Mononuclear cell (primary cell): ENCODE results near the gene RYR2. TPM values are rescaled to one million over a fixed set of nuclear protein-coding genes. Genes with fewer than 3 reads are reported as not detected.

Experiments
- H3K27me3 ChIP-seq: 2 replicates; pipeline ENCODE4 v1.6.0; 2011; ENCODE audit warnings: low read length, control low read depth; ENCODE audit not compliant: insufficient read depth
- H3K4me1 ChIP-seq: 2 replicates; pipeline ENCODE4 v1.5.1; 2011; ENCODE audit warnings: mild to moderate bottlenecking, low read length, control low read depth; ENCODE audit not compliant: insufficient read depth
- H3K4me3 ChIP-seq: 2 replicates; pipeline ENCODE4 v1.5.1; 2011; ENCODE audit warnings: mild to moderate bottlenecking, low read length, moderate library complexity
- H3K9me3 ChIP-seq: 2 replicates; pipeline ENCODE4 v1.5.1; 2011; ENCODE audit warnings: low read depth, mild to moderate bottlenecking, control low read depth, low read length
- total RNA-seq: library from RNA; depleted of rRNA; stranded (reverse); fragments of >200 nt; gene quantifications from one replicate; pipeline ENCODE4 v1.2.3, GENCODE V29; 2012

Gene RYR2
- total RNA-seq, 1 donor, result 0.21 TPM

GRCh38 chr1:237211031-237211430 is 169.0 kb downstream of the RYR2 start:
- no peaks in the 10 kb centered on the region for H3K9me3 ChIP-seq
- no peaks in the 10 kb centered on the region for H3K27me3 ChIP-seq
- H3K4me1 ChIP-seq, result no peaks in the 10 kb centered on the region
- H3K4me3 ChIP-seq, result no peak overlapping the region

- Histone ChIP-seq H3K4me3 (no peak overlapping the region), H3K9me3 (no peaks in the 10 kb centered on the region), H3K4me1 (no peaks in the 10 kb centered on the region)
These were observed 169.6 kb downstream of the RYR2 start for GRCh38 chr1:237211540-237211939.

GRCh38 chr1:237219751-237220642 is 178.0 kb downstream of the RYR2 start:
- no peaks in the 10 kb centered on the region for H3K9me3 ChIP-seq
- H3K4me1 ChIP-seq, result no peaks in the 10 kb centered on the region
- H3K4me3 ChIP-seq, result no peak overlapping the region
- H3K27me3 ChIP-seq, result no peaks in the 10 kb centered on the region

More at GRCh38 chr1:237211540-237211939, 169.6 kb downstream of the RYR2 start:
- no peaks in the 10 kb centered on the region for H3K27me3 ChIP-seq

GRCh38 chr1:237223419-237223818 is 181.4 kb downstream of the RYR2 start:
- Histone ChIP-seq H3K27me3 (no peaks in the 10 kb centered on the region), H3K4me3 (no peak overlapping the region), H3K9me3 (no peaks in the 10 kb centered on the region), H3K4me1 (no peaks in the 10 kb centered on the region)

- Histone ChIP-seq H3K27me3 (no peaks in the 10 kb centered on the region), H3K4me3 (no peak overlapping the region), H3K9me3 (no peaks in the 10 kb centered on the region), H3K4me1 (no peaks in the 10 kb centered on the region)
These were observed 184.4 kb downstream of the RYR2 start for GRCh38 chr1:237226177-237226944.

- H3K4me3 ChIP-seq, result no peak overlapping the region
- no peaks in the 10 kb centered on the region for H3K27me3 ChIP-seq
- H3K9me3 ChIP-seq, result no peaks in the 10 kb centered on the region
- no peaks in the 10 kb centered on the region for H3K4me1 ChIP-seq
These were observed 185.5 kb downstream of the RYR2 start for GRCh38 chr1:237227476-237227875.

- Histone ChIP-seq H3K4me3 (no peak overlapping the region), H3K27me3 (no peaks in the 10 kb centered on the region), H3K4me1 (no peaks in the 10 kb centered on the region), H3K9me3 (no peaks in the 10 kb centered on the region)
These were observed 186.4 kb downstream of the RYR2 start for GRCh38 chr1:237228421-237228820.

- Histone ChIP-seq H3K4me1 (no peaks in the 10 kb centered on the region), H3K4me3 (no peak overlapping the region), H3K9me3 (no peaks in the 10 kb centered on the region), H3K27me3 (no peaks in the 10 kb centered on the region)
These were observed 187.3 kb downstream of the RYR2 start for GRCh38 chr1:237229333-237229732.

GRCh38 chr1:237232501-237232900 is 190.5 kb downstream of the RYR2 start:
- H3K27me3 ChIP-seq, result no peaks in the 10 kb centered on the region
- no peaks in the 10 kb centered on the region for H3K9me3 ChIP-seq
- H3K4me3 ChIP-seq, result no peak overlapping the region
- no peaks in the 10 kb centered on the region for H3K4me1 ChIP-seq

- Histone ChIP-seq H3K4me1 (no peaks in the 10 kb centered on the region), H3K9me3 (no peaks in the 10 kb centered on the region), H3K27me3 (no peaks in the 10 kb centered on the region), H3K4me3 (no peak overlapping the region)
These were observed 193.1 kb downstream of the RYR2 start for GRCh38 chr1:237235091-237235490.

- Histone ChIP-seq H3K4me1 (no peaks in the 10 kb centered on the region), H3K27me3 (no peaks in the 10 kb centered on the region), H3K9me3 (no peaks in the 10 kb centered on the region), H3K4me3 (no peak overlapping the region)
These were observed 195.7 kb downstream of the RYR2 start for GRCh38 chr1:237237721-237238120.

- no peaks in the 10 kb centered on the region for H3K9me3 ChIP-seq
- H3K4me1 ChIP-seq, result no peaks in the 10 kb centered on the region
- no peak overlapping the region for H3K4me3 ChIP-seq
- H3K27me3 ChIP-seq, result no peaks in the 10 kb centered on the region
These were observed 197.3 kb downstream of the RYR2 start for GRCh38 chr1:237239248-237239647.

GRCh38 chr1:237241038-237241437 is 199.1 kb downstream of the RYR2 start:
- Histone ChIP-seq H3K9me3 (no peaks in the 10 kb centered on the region), H3K4me1 (no peaks in the 10 kb centered on the region), H3K27me3 (no peaks in the 10 kb centered on the region), H3K4me3 (no peak overlapping the region)

GRCh38 chr1:237244778-237245177 is 202.8 kb downstream of the RYR2 start:
- H3K9me3 ChIP-seq, result no peaks in the 10 kb centered on the region
- no peak overlapping the region for H3K4me3 ChIP-seq
- H3K4me1 ChIP-seq, result no peaks in the 10 kb centered on the region
- no peaks in the 10 kb centered on the region for H3K27me3 ChIP-seq

GRCh38 chr1:237247442-237247841 is 205.5 kb downstream of the RYR2 start:
- no peaks in the 10 kb centered on the region for H3K4me1 ChIP-seq
- H3K27me3 ChIP-seq, result no peaks in the 10 kb centered on the region
- no peak overlapping the region for H3K4me3 ChIP-seq
- no peaks in the 10 kb centered on the region for H3K9me3 ChIP-seq
